Ovary (tissue), 3 donors: ENCODE data around the gene STARD4.

Source experiments
- EP300 ChIP-seq: sonication (generic); formaldehyde crosslinking; IDR thresholded peaks from one replicate; pipeline ENCODE4 v1.6.1; 2017; ENCODE audit warnings: antibody characterized with exemption
- POLR2A ChIP-seq: fragments of 450-650 bp; IDR thresholded peaks from one replicate; pipeline ENCODE4 v1.6.1; 2017; ENCODE audit warnings: antibody characterized with exemption, mild to moderate bottlenecking, moderate library complexity
- TF ChIP-seq, protein P1 (sequence below), 3 donors: fragments of 450-650 bp in 2 of 3; fragments of 200-600 bp in 1 of 3; IDR thresholded peaks; one replicate each; pipeline versions ENCODE4 v1.5.1 to v1.8.0; 2016 to 2022; ENCODE audit warnings: antibody characterized with exemption in 3 of 3, mild to moderate bottlenecking in 1 of 3
- donor health status: DM: no; HTN: no; CAD: no.

DNA sequence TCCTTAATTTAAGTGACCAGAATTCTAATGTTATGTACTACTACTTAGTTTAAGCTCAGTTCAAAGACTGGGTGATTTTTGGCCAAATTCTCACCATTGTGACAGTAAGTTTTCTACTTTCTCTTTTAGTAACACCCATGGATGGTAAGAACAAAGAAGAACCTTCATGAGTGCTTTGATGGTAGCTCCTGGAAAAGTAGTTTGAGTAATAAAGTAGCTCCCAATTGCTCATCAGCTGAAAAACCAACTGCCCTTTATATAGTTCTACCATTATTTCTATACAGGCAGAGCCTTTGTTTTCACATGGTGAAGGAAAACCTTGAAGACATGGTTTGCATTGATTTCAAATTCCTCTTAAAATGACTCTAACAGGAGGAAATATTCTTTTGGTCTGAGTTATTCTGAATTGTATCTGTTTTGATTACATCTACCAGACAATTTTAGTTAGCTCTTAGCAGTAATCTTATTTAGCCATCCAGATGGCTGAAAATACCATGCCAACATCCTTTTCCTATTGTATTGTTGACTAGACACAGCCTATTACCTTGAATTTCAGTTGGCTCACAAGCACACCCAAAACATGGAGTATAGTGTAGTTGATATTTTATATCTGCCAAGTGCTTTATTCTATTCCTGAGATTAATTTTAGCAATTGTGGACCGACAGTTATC, 23.7 kb upstream of the STARD4 start:
- TF ChIP-seq POLR2A (no peak), EP300 (no peak)
- TF ChIP-seq, protein P1, sequence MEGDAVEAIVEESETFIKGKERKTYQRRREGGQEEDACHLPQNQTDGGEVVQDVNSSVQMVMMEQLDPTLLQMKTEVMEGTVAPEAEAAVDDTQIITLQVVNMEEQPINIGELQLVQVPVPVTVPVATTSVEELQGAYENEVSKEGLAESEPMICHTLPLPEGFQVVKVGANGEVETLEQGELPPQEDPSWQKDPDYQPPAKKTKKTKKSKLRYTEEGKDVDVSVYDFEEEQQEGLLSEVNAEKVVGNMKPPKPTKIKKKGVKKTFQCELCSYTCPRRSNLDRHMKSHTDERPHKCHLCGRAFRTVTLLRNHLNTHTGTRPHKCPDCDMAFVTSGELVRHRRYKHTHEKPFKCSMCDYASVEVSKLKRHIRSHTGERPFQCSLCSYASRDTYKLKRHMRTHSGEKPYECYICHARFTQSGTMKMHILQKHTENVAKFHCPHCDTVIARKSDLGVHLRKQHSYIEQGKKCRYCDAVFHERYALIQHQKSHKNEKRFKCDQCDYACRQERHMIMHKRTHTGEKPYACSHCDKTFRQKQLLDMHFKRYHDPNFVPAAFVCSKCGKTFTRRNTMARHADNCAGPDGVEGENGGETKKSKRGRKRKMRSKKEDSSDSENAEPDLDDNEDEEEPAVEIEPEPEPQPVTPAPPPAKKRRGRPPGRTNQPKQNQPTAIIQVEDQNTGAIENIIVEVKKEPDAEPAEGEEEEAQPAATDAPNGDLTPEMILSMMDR (IDR thresholded peaks at IDR 0.05) = no peak
